ENCODE measurements around the gene CATSPERB.

DNA sequence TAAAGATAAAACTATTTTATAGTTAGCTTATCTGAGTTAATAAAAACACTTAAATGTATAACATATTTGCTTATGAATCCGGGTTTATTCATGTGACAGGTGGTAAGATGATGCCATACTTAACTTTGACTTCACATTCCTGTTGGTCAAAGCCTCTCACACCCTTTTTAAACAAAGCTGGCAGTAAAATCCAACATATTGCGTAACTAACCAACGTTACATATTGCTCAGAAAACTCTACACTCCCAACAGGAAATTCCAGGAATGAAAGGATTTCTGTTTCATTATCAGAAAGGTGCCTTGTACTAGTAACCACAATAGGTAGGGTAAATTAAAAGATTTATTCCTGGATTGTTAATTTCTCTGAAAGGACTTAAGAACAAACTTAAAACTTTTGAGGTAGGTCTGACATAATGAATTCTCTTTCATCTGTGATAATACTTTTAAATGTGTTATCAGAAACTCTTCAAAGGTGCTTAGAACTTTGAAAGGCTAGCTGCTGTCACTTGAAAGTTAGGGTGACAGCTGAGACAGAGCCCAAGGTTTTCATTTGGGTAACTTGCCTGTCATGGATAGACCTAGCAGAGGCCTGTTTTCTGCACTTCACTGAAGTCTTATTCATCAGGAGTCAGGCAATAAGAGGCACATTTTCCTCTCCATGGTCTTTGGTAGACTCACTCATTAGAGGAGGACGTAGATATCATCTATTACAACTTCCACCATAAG is 23.8 kb upstream of the CATSPERB start:
- TF ChIP-seq, protein P1, sequence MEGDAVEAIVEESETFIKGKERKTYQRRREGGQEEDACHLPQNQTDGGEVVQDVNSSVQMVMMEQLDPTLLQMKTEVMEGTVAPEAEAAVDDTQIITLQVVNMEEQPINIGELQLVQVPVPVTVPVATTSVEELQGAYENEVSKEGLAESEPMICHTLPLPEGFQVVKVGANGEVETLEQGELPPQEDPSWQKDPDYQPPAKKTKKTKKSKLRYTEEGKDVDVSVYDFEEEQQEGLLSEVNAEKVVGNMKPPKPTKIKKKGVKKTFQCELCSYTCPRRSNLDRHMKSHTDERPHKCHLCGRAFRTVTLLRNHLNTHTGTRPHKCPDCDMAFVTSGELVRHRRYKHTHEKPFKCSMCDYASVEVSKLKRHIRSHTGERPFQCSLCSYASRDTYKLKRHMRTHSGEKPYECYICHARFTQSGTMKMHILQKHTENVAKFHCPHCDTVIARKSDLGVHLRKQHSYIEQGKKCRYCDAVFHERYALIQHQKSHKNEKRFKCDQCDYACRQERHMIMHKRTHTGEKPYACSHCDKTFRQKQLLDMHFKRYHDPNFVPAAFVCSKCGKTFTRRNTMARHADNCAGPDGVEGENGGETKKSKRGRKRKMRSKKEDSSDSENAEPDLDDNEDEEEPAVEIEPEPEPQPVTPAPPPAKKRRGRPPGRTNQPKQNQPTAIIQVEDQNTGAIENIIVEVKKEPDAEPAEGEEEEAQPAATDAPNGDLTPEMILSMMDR (IDR thresholded peaks at IDR 0.05; ENCODE audit: borderline replicate concordance, extremely low read depth, low read length, poor library complexity, severe bottlenecking), result no peak
- TF ChIP-seq EZH2 (IDR thresholded peaks at IDR 0.05; ENCODE audit: borderline replicate concordance, low read depth, low read length, severe bottlenecking), result no peak
